ENCODE results near the gene ZW10. TPM values are rescaled to one million over a fixed set of nuclear protein-coding genes. Genes with fewer than 3 reads are reported as not detected.

The ZW10 gene
- total and polyA plus RNA-seq, 2 experiments from 2014 or later, result 12.3 to 30.5 TPM

DNA sequence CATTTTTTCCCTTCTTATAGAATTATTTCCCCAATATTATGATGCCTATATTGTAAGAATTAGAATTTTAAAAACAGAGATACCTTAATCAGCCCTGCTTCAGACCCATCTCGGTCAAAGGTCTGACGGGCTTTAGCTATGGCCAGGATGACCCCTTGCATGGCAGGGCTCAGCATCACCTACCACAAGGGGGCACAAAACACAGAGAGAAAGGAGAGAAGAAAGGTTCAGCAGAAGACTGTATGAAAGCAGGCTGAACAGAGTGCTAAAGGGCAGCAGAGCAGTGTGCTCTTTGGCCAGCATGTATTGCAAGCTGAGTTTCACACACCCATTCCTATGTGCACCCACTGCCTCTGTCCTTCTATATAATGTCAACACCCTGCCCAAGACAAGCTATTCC lies 32.9 kb upstream of the ZW10 start:
- H3K27ac ChIP-seq (ENCODE audit: low read depth), result no peak overlapping the region
- H3K4me1 ChIP-seq (ENCODE audit: insufficient read depth), result no peaks in the 10 kb centered on the region
- H3K36me3 ChIP-seq (ENCODE audit: insufficient read depth), result peaks cover 79% of the 10 kb centered on the region
- Mint-ChIP-seq H3K27ac (no peak overlapping the region), H3K4me3 (no peak overlapping the region), H3K4me1 (no peaks in the 10 kb centered on the region), H3K9me3 (no peaks in the 10 kb centered on the region), H3K36me3 (ENCODE audit: low read depth) (peaks cover 89% of the 10 kb centered on the region), H3K27me3 (ENCODE audit: insufficient read depth, low read depth, poor library complexity) (peaks cover 2% of the 10 kb centered on the region)
- peaks cover 8% of the 10 kb centered on the region for H3F3A ChIP-seq (replicated peaks; ENCODE audit: low read depth)
- H3K27me3 ChIP-seq (ENCODE audit: insufficient read depth), result no peaks in the 10 kb centered on the region
- ATAC-seq, result peak; percentile 100
- no peak overlapping the region for H3K4me2 ChIP-seq
- peak; percentile 85 for DNase-seq (ENCODE audit: low spot score)
- no peak overlapping the region for H3K4me3 ChIP-seq
- peaks cover 7% of the 10 kb centered on the region; the same call in 1 of the 2 replicates for H4K20me1 ChIP-seq (replicated peaks; ENCODE audit: insufficient read depth)
- H3K9me2 ChIP-seq (ENCODE audit: insufficient read depth), result no peaks in the 10 kb centered on the region
- no peak overlapping the region for H2AFZ ChIP-seq
- TF ChIP-seq, protein P1, sequence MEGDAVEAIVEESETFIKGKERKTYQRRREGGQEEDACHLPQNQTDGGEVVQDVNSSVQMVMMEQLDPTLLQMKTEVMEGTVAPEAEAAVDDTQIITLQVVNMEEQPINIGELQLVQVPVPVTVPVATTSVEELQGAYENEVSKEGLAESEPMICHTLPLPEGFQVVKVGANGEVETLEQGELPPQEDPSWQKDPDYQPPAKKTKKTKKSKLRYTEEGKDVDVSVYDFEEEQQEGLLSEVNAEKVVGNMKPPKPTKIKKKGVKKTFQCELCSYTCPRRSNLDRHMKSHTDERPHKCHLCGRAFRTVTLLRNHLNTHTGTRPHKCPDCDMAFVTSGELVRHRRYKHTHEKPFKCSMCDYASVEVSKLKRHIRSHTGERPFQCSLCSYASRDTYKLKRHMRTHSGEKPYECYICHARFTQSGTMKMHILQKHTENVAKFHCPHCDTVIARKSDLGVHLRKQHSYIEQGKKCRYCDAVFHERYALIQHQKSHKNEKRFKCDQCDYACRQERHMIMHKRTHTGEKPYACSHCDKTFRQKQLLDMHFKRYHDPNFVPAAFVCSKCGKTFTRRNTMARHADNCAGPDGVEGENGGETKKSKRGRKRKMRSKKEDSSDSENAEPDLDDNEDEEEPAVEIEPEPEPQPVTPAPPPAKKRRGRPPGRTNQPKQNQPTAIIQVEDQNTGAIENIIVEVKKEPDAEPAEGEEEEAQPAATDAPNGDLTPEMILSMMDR (conservative IDR thresholded peaks at IDR 0.05; ENCODE audit: low read depth in 2 of 2), result peak; percentile 82 to 91
- TF ChIP-seq EZH2 (IDR thresholded peaks at IDR 0.05; ENCODE audit: low read depth, unreplicated experiment), result no peak
- no peaks in the 10 kb centered on the region for H3K79me2 ChIP-seq (replicated peaks; ENCODE audit: insufficient read depth)

- DNase-seq (ENCODE audit: low spot score) (no peak), ATAC-seq (no peak)
- Mint-ChIP-seq H3K9me3 (no peaks in the 10 kb centered on the region), H3K27me3 (ENCODE audit: insufficient read depth, low read depth, poor library complexity) (peaks cover 2% of the 10 kb centered on the region), H3K36me3 (ENCODE audit: low read depth) (peaks cover 89% of the 10 kb centered on the region), H3K27ac (no peak overlapping the region), H3K4me3 (no peak overlapping the region), H3K4me1 (no peaks in the 10 kb centered on the region)
- Histone ChIP-seq H3K79me2 (replicated peaks; ENCODE audit: insufficient read depth) (no peaks in the 10 kb centered on the region), H3K9me2 (ENCODE audit: insufficient read depth) (no peaks in the 10 kb centered on the region), H2AFZ (no peak overlapping the region), H3K27ac (ENCODE audit: low read depth) (no peak overlapping the region), H3K4me3 (no peak overlapping the region), H3K4me1 (ENCODE audit: insufficient read depth) (no peaks in the 10 kb centered on the region), H3F3A (replicated peaks; ENCODE audit: low read depth) (peaks cover 8% of the 10 kb centered on the region), H3K36me3 (ENCODE audit: insufficient read depth) (peaks cover 81% of the 10 kb centered on the region), H3K4me2 (no peak overlapping the region), H4K20me1 (replicated peaks; ENCODE audit: insufficient read depth) (peaks cover 7% of the 10 kb centered on the region; the same call in 1 of the 2 replicates), H3K27me3 (ENCODE audit: insufficient read depth) (no peaks in the 10 kb centered on the region)
- TF ChIP-seq STAT1 (IDR thresholded peaks at IDR 0.05; ENCODE audit: unreplicated experiment) (no peak), ZNF462 (CRISPR knock-in tag; IDR thresholded peaks at IDR 0.05) (no peak), EZH2phosphoT487 (IDR thresholded peaks at IDR 0.05; ENCODE audit: unreplicated experiment) (no peak), CREB1 (CRISPR knock-in tag; IDR thresholded peaks at IDR 0.05; ENCODE audit: low read depth) (no peak), JUNB (IDR thresholded peaks at IDR 0.05; ENCODE audit: unreplicated experiment) (no peak), ZNF114 (CRISPR knock-in tag; IDR thresholded peaks at IDR 0.05) (no peak), EZH2 (IDR thresholded peaks at IDR 0.05; ENCODE audit: low read depth, unreplicated experiment) (no peak), ETS1 (IDR thresholded peaks at IDR 0.05) (no peak), POLR2AphosphoS5 (IDR thresholded peaks at IDR 0.05; ENCODE audit: low read depth) (no peak), ZNF331 (CRISPR knock-in tag; IDR thresholded peaks at IDR 0.05; ENCODE audit: low read depth) (no peak)
- TF ChIP-seq, protein P1 (conservative IDR thresholded peaks at IDR 0.05; ENCODE audit: low read depth in 2 of 2), result no peak
Measured at GRCh38 chr11:113805640-113806039, 32.1 kb upstream of the ZW10 start.
